GM21423 (cell line): ENCODE results near the gene HOXD10.

Experiments
- ATAC-seq: cut with Tn5 transposase; IDR thresholded peaks from one replicate; pipeline ENCODE4 v1.9.1; 2021; ENCODE audit warnings: mild to moderate bottlenecking, moderate library complexity; ENCODE audit not compliant: unreplicated experiment

The HOXD10 gene

GRCh38 chr2:176115883-176116813 is at the start of gene HOXD10:
Gene HOXD10, plus strand, starts transcription at chr2:176116778. Its CDS starts 56 bp downstream, at chr2:176116834.
- no peak for ATAC-seq

- ATAC-seq, result no peak
These were observed 48.8 kb upstream of the HOXD10 start for GRCh38 chr2:176067589-176068418.

- no peak for ATAC-seq
These were observed 48.2 kb upstream of the HOXD10 start for GRCh38 chr2:176068419-176068832.

GRCh38 chr2:176071330-176072291 is 45.0 kb upstream of the HOXD10 start:
- no peak for ATAC-seq

- ATAC-seq, result no peak
These were observed 44.3 kb upstream of the HOXD10 start for GRCh38 chr2:176072292-176072669.

GRCh38 chr2:176072951-176073904 is 43.4 kb upstream of the HOXD10 start:
- no peak for ATAC-seq

- ATAC-seq, result no peak
These were observed 41.6 kb upstream of the HOXD10 start for GRCh38 chr2:176074919-176075425.

GRCh38 chr2:176075481-176075880 is 41.1 kb upstream of the HOXD10 start:
- ATAC-seq, result no peak

- no peak for ATAC-seq
These were observed 40.5 kb upstream of the HOXD10 start for GRCh38 chr2:176076063-176076462.

- ATAC-seq, result no peak
These were observed 39.8 kb upstream of the HOXD10 start for GRCh38 chr2:176076796-176077195.

- no peak for ATAC-seq
These were observed 37.9 kb upstream of the HOXD10 start for GRCh38 chr2:176078541-176079284.

- ATAC-seq, result no peak
These were observed 37.2 kb upstream of the HOXD10 start for GRCh38 chr2:176079285-176079830.

GRCh38 chr2:176079831-176080539 is 36.6 kb upstream of the HOXD10 start:
- ATAC-seq, result no peak

GRCh38 chr2:176080540-176081375 is 35.8 kb upstream of the HOXD10 start:
- no peak for ATAC-seq

GRCh38 chr2:176081376-176081836 is 35.2 kb upstream of the HOXD10 start:
- ATAC-seq, result no peak

GRCh38 chr2:176081837-176082524 is 34.6 kb upstream of the HOXD10 start:
- ATAC-seq, result no peak
